OCI-LY7 (cell line): ENCODE data around the gene YKT6. TPM values are rescaled to one million over a fixed set of nuclear protein-coding genes. Genes with fewer than 3 reads are reported as not detected.

Experiments used
- BruUV-seq: library from RNA; stranded (reverse); fragments of 400-500 nt; replicated peaks from 2 replicates; lab custom pipeline; 2021; lab: Mats Ljungman, UMichigan
- CTCF ChIA-PET: fragments of 300-600 bp; sonication (Branson Sonifier 250); formaldehyde crosslinking; loops from one replicate; lab custom pipeline; 2022; ENCODE audit warnings: antibody characterized with exemption; ENCODE audit not compliant: unreplicated experiment; lab: Charles Lee
- POLR2A ChIA-PET: fragments of 300-600 bp; sonication (Branson Sonifier 250); formaldehyde crosslinking; loops from one replicate; lab custom pipeline; 2022; ENCODE audit warnings: antibody characterized with exemption; lab: Charles Lee
- DNase-seq: peaks from one replicate; pipeline ENCODE4 v3.0.0-alpha.2; 2015; ENCODE audit warnings: low spot score
- H2AFZ ChIP-seq: fragments of 200-600 bp; sonication (generic), shearing (Covaris generic); 2 replicates; pipeline ENCODE4 v1.6.1; 2014; ENCODE audit warnings: mild to moderate bottlenecking, antibody characterized with exemption, low read length, moderate library complexity
- H3K27ac ChIP-seq: fragments of 200-600 bp; sonication (generic); 2 replicates; pipeline ENCODE4 v1.5.1; 2014; ENCODE audit warnings: mixed run types, low read depth, mild to moderate bottlenecking, moderate library complexity, low read length, inconsistent platforms; ENCODE audit not compliant: poor library complexity, severe bottlenecking
- H3K36me3 ChIP-seq: fragments of 200-600 bp; sonication (generic); 2 replicates; pipeline ENCODE4 v1.6.1; 2014; ENCODE audit warnings: mild to moderate bottlenecking, antibody characterized with exemption, low read length, moderate library complexity, mixed read lengths; ENCODE audit not compliant: insufficient read depth
- H3K4me1 ChIP-seq: fragments of 200-600 bp; sonication (generic); 2 replicates; pipeline ENCODE4 v1.5.1; 2014; ENCODE audit warnings: mild to moderate bottlenecking, low read length; ENCODE audit not compliant: insufficient read depth, poor library complexity, severe bottlenecking
- H3K4me2 ChIP-seq: fragments of 200-600 bp; sonication (generic); 2 replicates; pipeline ENCODE4 v1.6.1; 2014; ENCODE audit warnings: mild to moderate bottlenecking, low read length
- H3K4me3 ChIP-seq: fragments of 200-600 bp; sonication (generic); 2 replicates; pipeline ENCODE4 v1.5.1; 2014; ENCODE audit warnings: mild to moderate bottlenecking, low read depth, low read length; ENCODE audit not compliant: poor library complexity, severe bottlenecking
- H3K79me2 ChIP-seq: fragments of 200-600 bp; sonication (generic); 2 replicates; pipeline ENCODE4 v1.6.1; 2016; ENCODE audit warnings: low read depth, mild to moderate bottlenecking, low read length, moderate library complexity, mixed read lengths; ENCODE audit not compliant: insufficient read depth
- H3K9me2 ChIP-seq: fragments of 200-600 bp; sonication (generic); 2 replicates; pipeline ENCODE4 v1.6.1; 2016; ENCODE audit warnings: mild to moderate bottlenecking, low read length, mixed read lengths; ENCODE audit not compliant: insufficient read depth
- H3K9me3 ChIP-seq: fragments of 200-600 bp; sonication (generic); 2 replicates; pipeline ENCODE4 v1.6.1; 2014; ENCODE audit warnings: mild to moderate bottlenecking, mixed run types, low read length, mixed read lengths
- H4K20me1 ChIP-seq: fragments of 200-600 bp; sonication (generic); 2 replicates; pipeline ENCODE4 v1.6.1; 2014; ENCODE audit warnings: mild to moderate bottlenecking, antibody characterized with exemption, low read length, moderate library complexity, mixed read lengths; ENCODE audit not compliant: insufficient read depth
- EZH2phosphoT487 ChIP-seq: fragments of 200-600 bp; sonication (generic); IDR thresholded peaks from 2 replicates; pipeline ENCODE4 v1.6.1; 2018; ENCODE audit warnings: low read depth, borderline replicate concordance, mild to moderate bottlenecking, mixed run types, antibody characterized with exemption, low read length, moderate library complexity, mixed read lengths
- intact Hi-C: fragments of 100-400 bp; cut with micrococcal nuclease; formaldehyde crosslinking; loops from one replicate; pipeline ENCODE4 v1.10.0; 2022; ENCODE audit not compliant: unreplicated experiment
- total RNA-seq, 2 experiments: library from RNA; depleted of rRNA in 1 of 2; stranded (reverse); fragments of >200 nt in 1 of 2; shearing (Covaris generic) in 1 of 2; gene quantifications; 2 replicates each; pipeline ENCODE4 v1.2.3, GENCODE V29; 2014 to 2022
- TF ChIP-seq, protein P1 (sequence below): fragments of 200-600 bp; sonication (generic); conservative IDR thresholded peaks from 2 replicates; pipeline ENCODE4 v1.5.1; 2014; ENCODE audit warnings: mild to moderate bottlenecking, antibody characterized with exemption, low read length, moderate library complexity, mixed read lengths

Gene YKT6
- total RNA-seq, 2 experiments from 2014 or later: 50.6 to 74.2 TPM

DNA sequence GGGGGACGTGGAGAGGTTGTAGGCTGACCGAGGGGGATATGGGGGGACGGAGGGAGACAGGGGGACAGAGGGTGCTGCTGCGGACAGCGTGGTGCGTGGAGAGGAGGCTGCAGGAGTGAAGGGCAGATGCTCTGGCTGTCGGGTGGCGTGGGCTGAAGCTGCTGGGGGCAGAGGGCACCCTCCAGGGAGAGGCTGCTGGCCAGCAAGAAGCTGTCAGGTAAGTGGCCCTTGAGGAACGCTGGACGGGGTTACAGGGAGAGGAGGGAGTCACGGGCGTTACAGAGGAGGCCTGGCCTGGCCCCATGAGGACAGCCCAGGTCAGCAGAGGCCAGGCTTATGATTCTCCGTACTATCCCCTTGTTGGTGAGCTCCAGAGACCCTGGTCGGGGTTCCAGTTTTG lies 27.1 kb downstream of the YKT6 start:
- Histone ChIP-seq H3K4me1 (no peaks in the 10 kb centered on the region), H3K36me3 (no peaks in the 10 kb centered on the region), H3K4me3 (no peak overlapping the region), H3K79me2 (no peaks in the 10 kb centered on the region), H3K9me2 (no peaks in the 10 kb centered on the region), H2AFZ (no peak overlapping the region), H3K27ac (no peak overlapping the region), H4K20me1 (no peaks in the 10 kb centered on the region), H3K4me2 (no peak overlapping the region), H3K9me3 (no peaks in the 10 kb centered on the region)
- POLR2A ChIA-PET: no interaction called here
- DNase-seq: no peak
- CTCF ChIA-PET: no interaction called here
- no peak for TF ChIP-seq EZH2phosphoT487
- no TSS peak for BruUV-seq
- intact Hi-C loops: no loop called here

DNA sequence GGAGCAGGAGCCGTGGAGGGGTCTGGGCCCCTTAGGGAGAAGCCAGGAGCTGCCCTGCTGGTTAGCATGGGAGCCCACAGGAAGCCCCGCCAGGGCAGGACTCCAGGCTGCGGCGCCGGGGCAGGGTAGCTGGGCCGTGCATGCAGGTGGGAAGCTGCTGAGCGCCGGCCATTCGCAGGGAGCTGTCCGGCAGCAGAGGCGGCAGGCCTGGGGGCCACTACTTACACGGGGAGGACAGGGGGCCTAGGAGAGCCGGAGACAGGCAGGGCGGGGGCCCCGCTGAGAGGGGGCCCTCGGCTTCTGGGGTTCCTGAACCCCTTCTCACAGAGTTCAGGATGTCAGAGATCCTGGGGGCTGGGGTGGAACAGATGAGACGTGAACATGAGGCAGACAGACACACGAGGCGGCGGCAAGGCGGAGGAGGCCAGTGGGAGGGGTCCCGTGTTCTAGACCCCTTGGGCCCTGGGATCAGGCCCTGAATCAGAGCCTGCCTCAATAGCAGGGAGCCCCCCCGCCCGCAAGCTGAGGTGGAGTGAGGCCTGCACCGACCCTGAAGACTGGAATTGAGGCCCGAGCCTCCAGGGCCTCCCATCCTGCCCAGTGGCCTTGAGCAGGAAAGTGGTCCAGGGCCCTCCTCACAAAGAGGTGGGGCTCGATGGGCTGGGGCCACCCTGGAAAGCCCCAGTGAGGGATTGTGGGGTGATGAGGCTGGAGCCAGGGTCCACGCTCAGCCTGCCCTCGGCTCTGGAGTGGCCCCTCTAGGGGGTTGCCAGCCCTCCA lies 28.0 kb downstream of the YKT6 start:
- ChIA-PET POLR2A (no interaction called here), CTCF (interaction anchor here (0.6 kb wide), 1 partner anchor 20 kb away, joined by 3 read pairs; no protein-coding TSS in a partner anchor)
- Histone ChIP-seq H3K27ac (no peak overlapping the region), H2AFZ (no peak overlapping the region), H3K4me3 (no peak overlapping the region), H3K4me2 (no peak overlapping the region), H3K4me1 (no peaks in the 10 kb centered on the region), H3K79me2 (no peaks in the 10 kb centered on the region), H4K20me1 (no peaks in the 10 kb centered on the region), H3K9me2 (no peaks in the 10 kb centered on the region), H3K36me3 (no peaks in the 10 kb centered on the region), H3K9me3 (no peaks in the 10 kb centered on the region)
- TF ChIP-seq EZH2phosphoT487: no peak
- TF ChIP-seq, protein P1, sequence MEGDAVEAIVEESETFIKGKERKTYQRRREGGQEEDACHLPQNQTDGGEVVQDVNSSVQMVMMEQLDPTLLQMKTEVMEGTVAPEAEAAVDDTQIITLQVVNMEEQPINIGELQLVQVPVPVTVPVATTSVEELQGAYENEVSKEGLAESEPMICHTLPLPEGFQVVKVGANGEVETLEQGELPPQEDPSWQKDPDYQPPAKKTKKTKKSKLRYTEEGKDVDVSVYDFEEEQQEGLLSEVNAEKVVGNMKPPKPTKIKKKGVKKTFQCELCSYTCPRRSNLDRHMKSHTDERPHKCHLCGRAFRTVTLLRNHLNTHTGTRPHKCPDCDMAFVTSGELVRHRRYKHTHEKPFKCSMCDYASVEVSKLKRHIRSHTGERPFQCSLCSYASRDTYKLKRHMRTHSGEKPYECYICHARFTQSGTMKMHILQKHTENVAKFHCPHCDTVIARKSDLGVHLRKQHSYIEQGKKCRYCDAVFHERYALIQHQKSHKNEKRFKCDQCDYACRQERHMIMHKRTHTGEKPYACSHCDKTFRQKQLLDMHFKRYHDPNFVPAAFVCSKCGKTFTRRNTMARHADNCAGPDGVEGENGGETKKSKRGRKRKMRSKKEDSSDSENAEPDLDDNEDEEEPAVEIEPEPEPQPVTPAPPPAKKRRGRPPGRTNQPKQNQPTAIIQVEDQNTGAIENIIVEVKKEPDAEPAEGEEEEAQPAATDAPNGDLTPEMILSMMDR: no peak
- intact Hi-C loops: no loop called here
- BruUV-seq: no TSS peak
- DNase-seq: no peak

DNA sequence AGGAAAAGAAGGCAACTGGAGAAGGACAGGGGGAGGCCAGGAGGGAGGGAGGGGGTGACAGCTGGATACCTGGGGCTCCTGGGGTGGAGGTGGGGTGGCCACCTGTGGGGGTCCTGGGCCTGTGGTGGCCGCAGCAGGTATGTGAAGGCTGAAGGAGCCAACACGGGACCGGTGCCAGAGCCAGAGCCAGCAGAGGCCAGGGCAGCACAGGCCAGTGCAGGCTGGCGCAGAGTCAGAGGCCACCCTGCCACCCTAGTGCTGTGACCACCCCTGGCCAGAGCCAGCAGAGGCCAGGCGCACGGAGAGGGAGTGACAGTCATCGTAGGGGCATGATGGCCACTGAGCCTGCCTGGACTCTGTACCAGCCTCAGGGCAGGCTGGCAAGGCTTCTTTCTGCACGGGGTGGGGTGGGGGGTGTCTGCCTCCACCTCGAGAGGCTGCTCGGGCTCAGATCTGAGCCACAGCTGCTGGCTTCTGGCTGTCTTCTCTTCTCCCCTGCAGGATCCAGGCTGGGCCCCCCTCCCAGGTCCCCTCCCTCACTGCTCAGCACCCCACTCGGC lies 28.8 kb downstream of the YKT6 start:
- ChIA-PET CTCF (interaction anchor here (0.6 kb wide), 1 partner anchor 20 kb away, joined by 3 read pairs; no protein-coding TSS in a partner anchor), POLR2A (no interaction called here)
- Histone ChIP-seq H3K4me2 (no peak overlapping the region), H3K79me2 (no peaks in the 10 kb centered on the region), H3K4me1 (no peaks in the 10 kb centered on the region), H3K9me2 (no peaks in the 10 kb centered on the region), H3K27ac (no peak overlapping the region), H2AFZ (no peak overlapping the region), H3K9me3 (no peaks in the 10 kb centered on the region), H3K36me3 (no peaks in the 10 kb centered on the region), H3K4me3 (no peak overlapping the region), H4K20me1 (no peaks in the 10 kb centered on the region)
- intact Hi-C loops: no loop called here
- TF ChIP-seq, protein P1: no peak
- TF ChIP-seq EZH2phosphoT487: no peak
- BruUV-seq: no TSS peak
- no peak for DNase-seq
